SJCRH30 (cell line): ENCODE measurements around the gene UBTD1. TPM values are rescaled to one million over a fixed set of nuclear protein-coding genes. Genes with fewer than 3 reads are reported as not detected.

Experiments
- DNase-seq, 2 experiments: peaks; one replicate each; pipeline ENCODE4 v3.0.0-alpha.2; 2015 to 2020
- H3K27ac ChIP-seq: fragments of 250-450 bp; sonication (Bioruptor Pico); 2 replicates; pipeline ENCODE4 v1.5.1; 2020; ENCODE audit warnings: mild to moderate bottlenecking, moderate library complexity
- H3K27me3 ChIP-seq: fragments of 250-450 bp; sonication (Bioruptor Pico); 2 replicates; pipeline ENCODE4 v1.5.1; 2020; ENCODE audit warnings: mild to moderate bottlenecking, moderate library complexity
- H3K36me3 ChIP-seq: fragments of 250-450 bp; sonication (Bioruptor Pico); 2 replicates; pipeline ENCODE4 v1.5.1; 2020; ENCODE audit warnings: mild to moderate bottlenecking, moderate library complexity
- H3K4me1 ChIP-seq: fragments of 250-450 bp; sonication (Bioruptor Pico); 2 replicates; pipeline ENCODE4 v1.5.1; 2020; ENCODE audit warnings: mild to moderate bottlenecking, moderate library complexity
- H3K4me3 ChIP-seq: fragments of 250-450 bp; sonication (Bioruptor Pico); 2 replicates; pipeline ENCODE4 v1.5.1; 2020; ENCODE audit warnings: mild to moderate bottlenecking, moderate library complexity
- H3K9me3 ChIP-seq: fragments of 250-450 bp; sonication (Bioruptor Pico); replicated peaks from 2 replicates; pipeline ENCODE4 v1.5.1; 2020; ENCODE audit warnings: mild to moderate bottlenecking, moderate library complexity
- total RNA-seq: library from RNA; depleted of rRNA; stranded (reverse); fragments of >200 nt; shearing (Covaris generic); gene quantifications from 2 replicates; pipeline ENCODE4 v1.2.3, GENCODE V29; 2014; rRNA removed

The UBTD1 gene, protein sequence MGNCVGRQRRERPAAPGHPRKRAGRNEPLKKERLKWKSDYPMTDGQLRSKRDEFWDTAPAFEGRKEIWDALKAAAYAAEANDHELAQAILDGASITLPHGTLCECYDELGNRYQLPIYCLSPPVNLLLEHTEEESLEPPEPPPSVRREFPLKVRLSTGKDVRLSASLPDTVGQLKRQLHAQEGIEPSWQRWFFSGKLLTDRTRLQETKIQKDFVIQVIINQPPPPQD
- 13.9 and 14.3 TPM in 2 replicates for total RNA-seq

DNA sequence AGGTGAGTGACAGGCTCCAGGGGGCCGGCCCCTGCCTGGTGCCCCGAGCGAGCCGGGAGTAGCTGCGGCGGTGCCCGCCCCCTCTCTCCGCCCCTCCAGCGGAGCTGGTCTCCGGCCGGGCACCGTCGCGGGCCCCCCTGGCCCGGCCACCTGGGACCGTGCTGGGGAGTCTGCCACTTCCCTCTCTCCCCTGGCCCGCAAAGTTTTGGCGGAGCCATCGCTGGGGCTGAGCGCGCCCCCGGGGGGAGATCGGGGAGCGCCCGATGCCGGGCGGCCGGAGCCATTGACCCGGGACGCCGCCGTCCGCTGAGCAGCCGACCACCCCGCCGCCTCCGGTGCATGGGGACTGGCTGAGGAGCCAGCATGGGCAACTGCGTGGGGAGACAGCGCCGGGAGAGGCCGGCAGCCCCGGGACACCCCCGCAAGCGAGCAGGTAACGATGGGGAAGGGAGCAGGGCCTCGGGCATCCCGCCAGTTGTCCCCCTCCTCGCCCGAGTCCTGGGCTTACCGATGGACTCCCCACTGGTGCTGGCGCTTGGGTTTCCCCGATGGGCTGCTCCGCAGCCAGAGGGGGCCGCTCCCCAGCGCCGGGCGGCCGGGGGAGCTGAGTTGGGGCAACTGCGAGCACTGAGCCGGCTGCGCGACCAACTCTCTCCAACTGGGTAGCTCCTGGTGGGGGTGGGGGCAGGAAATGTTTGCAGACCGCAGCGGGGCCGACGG, at the start of gene UBTD1:
UBTD1 (plus strand) TSS at position 84 of the 720 bp plus-strand sequence; CDS start at position 364, 280 bp downstream.
- Histone ChIP-seq H3K9me3 (no peaks in the 10 kb centered on the region), H3K4me1 (peaks cover 8% of the 10 kb centered on the region), H3K4me3 (peak within 1 kb of the TSS; percentile 95), H3K27ac (peak within 1 kb of the TSS; percentile 75), H3K27me3 (no peaks in the 10 kb centered on the region), H3K36me3 (no peaks in the 10 kb centered on the region)
- peak; percentile 57 to 61 for DNase-seq

DNA sequence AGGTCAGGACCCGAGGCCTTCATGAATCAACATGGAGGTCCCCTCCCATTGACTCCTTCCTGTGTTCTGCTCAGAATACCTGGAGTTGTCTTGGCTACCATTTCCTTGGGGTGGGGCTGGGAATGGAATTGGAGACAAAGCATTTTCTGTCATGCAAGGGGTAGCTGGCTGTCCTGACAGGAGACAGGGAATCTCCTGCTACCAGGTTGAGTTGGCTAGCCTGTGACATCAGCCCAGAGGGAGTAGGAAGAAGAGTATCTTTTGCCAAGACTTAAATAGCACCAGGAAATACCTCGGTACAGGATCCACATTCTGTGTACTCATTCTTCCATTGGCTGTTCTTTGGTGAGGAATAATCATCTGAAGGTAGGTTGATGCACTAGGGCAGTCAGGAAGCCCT, 47.9 kb upstream of the UBTD1 start:
- DNase-seq = no peak
- Histone ChIP-seq H3K36me3 (peaks cover 46% of the 10 kb centered on the region), H3K4me3 (no peak overlapping the region), H3K4me1 (no peaks in the 10 kb centered on the region), H3K27me3 (no peaks in the 10 kb centered on the region), H3K9me3 (no peaks in the 10 kb centered on the region), H3K27ac (no peak overlapping the region)

DNA sequence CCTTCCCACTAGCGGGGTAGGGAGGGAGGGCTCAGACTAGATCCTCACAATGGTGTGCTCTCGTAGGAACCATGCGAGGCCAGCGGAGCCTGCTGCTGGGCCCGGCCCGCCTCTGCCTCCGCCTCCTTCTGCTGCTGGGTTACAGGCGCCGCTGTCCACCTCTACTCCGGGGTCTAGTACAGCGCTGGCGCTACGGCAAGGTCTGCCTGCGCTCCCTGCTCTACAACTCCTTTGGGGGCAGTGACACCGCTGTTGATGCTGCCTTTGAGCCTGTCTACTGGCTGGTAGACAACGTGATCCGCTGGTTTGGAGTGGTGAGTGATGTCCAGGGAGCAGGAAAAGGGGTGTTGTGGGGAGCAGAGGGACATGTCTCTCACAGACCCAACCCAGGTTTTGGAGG, 47.1 kb upstream of the UBTD1 start:
- peaks cover 53% of the 10 kb centered on the region for H3K36me3 ChIP-seq
- DNase-seq = no peak
- no peak overlapping the region for H3K27ac ChIP-seq
- H3K4me1 ChIP-seq = no peaks in the 10 kb centered on the region
- H3K27me3 ChIP-seq = no peaks in the 10 kb centered on the region
- no peak overlapping the region for H3K4me3 ChIP-seq
- H3K9me3 ChIP-seq = no peaks in the 10 kb centered on the region

DNA sequence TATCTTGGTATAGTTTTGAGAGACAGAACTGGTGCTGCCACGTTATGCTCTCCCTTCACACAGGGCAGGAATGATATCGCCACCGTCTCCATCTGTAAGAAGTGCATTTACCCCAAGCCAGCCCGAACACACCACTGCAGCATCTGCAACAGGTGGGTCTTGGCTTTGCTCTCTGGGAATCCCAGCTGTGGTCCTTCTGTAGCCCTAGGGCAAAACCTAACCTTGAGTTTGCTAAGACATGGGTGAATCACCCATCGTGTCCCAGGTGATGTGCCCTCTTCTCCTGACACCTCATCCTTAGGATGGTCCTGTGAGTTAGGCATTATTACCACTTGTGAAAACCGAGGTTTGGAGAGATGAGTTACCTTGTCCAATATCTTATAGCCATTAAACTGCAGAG, 46.4 kb upstream of the UBTD1 start:
- Histone ChIP-seq H3K4me1 (no peaks in the 10 kb centered on the region), H3K27me3 (no peaks in the 10 kb centered on the region), H3K4me3 (no peak overlapping the region), H3K36me3 (peaks cover 57% of the 10 kb centered on the region), H3K9me3 (no peaks in the 10 kb centered on the region), H3K27ac (no peak overlapping the region)
- DNase-seq = no peak

DNA sequence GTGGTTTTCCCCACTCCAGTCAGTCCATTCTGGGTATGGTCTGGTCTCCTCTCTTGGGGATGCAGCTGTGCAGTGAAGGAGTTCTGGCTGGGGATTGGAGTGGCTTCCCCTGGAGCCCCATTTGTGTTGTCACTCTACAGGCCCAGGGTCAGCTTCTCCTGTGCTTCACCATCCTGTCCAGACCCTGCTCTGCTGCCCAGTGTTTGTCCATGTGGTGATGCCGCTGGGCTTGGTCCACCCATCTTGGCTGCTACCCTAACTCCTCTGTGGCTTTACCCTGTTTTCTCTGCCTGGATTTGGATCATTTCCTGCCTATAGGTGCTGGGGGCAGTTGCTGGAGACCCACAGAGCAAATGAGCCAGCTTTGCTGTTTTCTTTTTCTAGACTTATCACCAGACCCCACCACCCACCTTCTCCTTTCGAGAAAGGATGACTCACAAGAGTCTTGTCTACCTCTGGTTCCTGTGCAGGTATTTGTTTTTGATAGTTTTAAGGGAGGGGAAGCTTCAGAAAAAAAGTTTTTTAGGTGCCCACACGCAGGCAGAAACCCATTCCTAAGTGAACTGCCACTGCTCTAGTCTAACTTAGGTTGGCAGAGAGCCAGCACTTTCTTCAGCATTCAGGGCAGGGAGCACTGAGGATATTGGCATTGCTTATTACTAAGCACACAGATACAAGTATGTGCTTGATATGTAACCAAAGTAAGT, 44.2 kb upstream of the UBTD1 start:
- peak in 1 of 2 experiments; percentile 41 for DNase-seq
- H3K36me3 ChIP-seq = peaks cover 77% of the 10 kb centered on the region
- no peaks in the 10 kb centered on the region for H3K9me3 ChIP-seq
- no peaks in the 10 kb centered on the region for H3K4me1 ChIP-seq
- no peak overlapping the region for H3K4me3 ChIP-seq
- H3K27ac ChIP-seq = no peak overlapping the region
- H3K27me3 ChIP-seq = no peaks in the 10 kb centered on the region

GRCh38 chr10:97456034-97456685, 42.6 kb upstream of the UBTD1 start:
- Histone ChIP-seq H3K36me3 (peaks cover 83% of the 10 kb centered on the region), H3K4me1 (no peaks in the 10 kb centered on the region), H3K27ac (no peak overlapping the region), H3K4me3 (no peak overlapping the region), H3K9me3 (no peaks in the 10 kb centered on the region), H3K27me3 (no peaks in the 10 kb centered on the region)
- no peak for DNase-seq

- DNase-seq = no peak
- H3K4me3 ChIP-seq = no peak overlapping the region
- no peaks in the 10 kb centered on the region for H3K4me1 ChIP-seq
- H3K9me3 ChIP-seq = no peaks in the 10 kb centered on the region
- H3K36me3 ChIP-seq = peaks cover 86% of the 10 kb centered on the region
- H3K27me3 ChIP-seq = no peaks in the 10 kb centered on the region
- no peak overlapping the region for H3K27ac ChIP-seq
These were observed 42.0 kb upstream of the UBTD1 start for GRCh38 chr10:97456686-97457065.

- Histone ChIP-seq H3K4me3 (no peak overlapping the region), H3K9me3 (no peaks in the 10 kb centered on the region), H3K36me3 (peaks cover 87% of the 10 kb centered on the region), H3K27me3 (no peaks in the 10 kb centered on the region), H3K27ac (no peak overlapping the region), H3K4me1 (peaks cover 5% of the 10 kb centered on the region)
- DNase-seq = no peak
These were observed 39.6 kb upstream of the UBTD1 start for GRCh38 chr10:97459111-97459510.

GRCh38 chr10:97459933-97460332, 38.8 kb upstream of the UBTD1 start:
- peaks cover 79% of the 10 kb centered on the region for H3K36me3 ChIP-seq
- no peak for DNase-seq
- H3K9me3 ChIP-seq = no peaks in the 10 kb centered on the region
- H3K27me3 ChIP-seq = no peaks in the 10 kb centered on the region
- no peak overlapping the region for H3K27ac ChIP-seq
- H3K4me1 ChIP-seq = peaks cover 9% of the 10 kb centered on the region
- H3K4me3 ChIP-seq = no peak overlapping the region

- Histone ChIP-seq H3K36me3 (peaks cover 76% of the 10 kb centered on the region), H3K4me1 (peaks cover 9% of the 10 kb centered on the region)
- no peak for DNase-seq
These were observed 36.4 kb upstream of the UBTD1 start for GRCh38 chr10:97462309-97462708.

GRCh38 chr10:97463363-97464132, 35.2 kb upstream of the UBTD1 start:
- Histone ChIP-seq H3K9me3 (no peaks in the 10 kb centered on the region), H3K4me3 (no peak overlapping the region), H3K36me3 (peaks cover 75% of the 10 kb centered on the region), H3K27ac (peak overlapping the region; percentile 3; the same call in 1 of the 2 replicates), H3K4me1 (peaks cover 9% of the 10 kb centered on the region), H3K27me3 (no peaks in the 10 kb centered on the region)
- DNase-seq = peak; percentile 52 to 76

More at GRCh38 chr10:97462309-97462708, 36.4 kb upstream of the UBTD1 start:
- Histone ChIP-seq H3K4me3 (no peak overlapping the region), H3K9me3 (no peaks in the 10 kb centered on the region), H3K27ac (no peak overlapping the region), H3K27me3 (no peaks in the 10 kb centered on the region)

DNA sequence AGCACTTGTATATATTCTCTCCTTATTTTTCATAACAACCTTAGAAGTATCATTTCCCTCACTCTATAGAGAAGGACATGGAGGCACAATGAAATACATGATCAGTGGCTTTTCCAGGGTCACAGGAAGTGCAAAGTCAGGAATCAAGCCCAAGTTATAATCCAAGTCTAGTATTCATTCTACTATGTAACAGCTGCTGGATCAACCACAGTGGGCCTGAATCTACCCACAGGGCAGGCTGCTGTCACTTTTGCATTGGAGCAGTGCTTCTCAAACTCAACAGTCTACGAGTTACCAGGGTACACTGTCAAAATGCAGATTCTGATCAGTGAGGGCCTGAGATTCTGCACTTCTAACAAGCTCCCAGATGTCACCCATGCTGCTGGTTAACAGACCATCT, 34.5 kb upstream of the UBTD1 start:
- peak; percentile 53 to 74 for DNase-seq
- H3K4me1 ChIP-seq = peaks cover 9% of the 10 kb centered on the region
- H3K27ac ChIP-seq = peak overlapping the region; percentile 3; the same call in 1 of the 2 replicates
- H3K4me3 ChIP-seq = no peak overlapping the region
- no peaks in the 10 kb centered on the region for H3K27me3 ChIP-seq
- H3K9me3 ChIP-seq = no peaks in the 10 kb centered on the region
- peaks cover 74% of the 10 kb centered on the region for H3K36me3 ChIP-seq

DNA sequence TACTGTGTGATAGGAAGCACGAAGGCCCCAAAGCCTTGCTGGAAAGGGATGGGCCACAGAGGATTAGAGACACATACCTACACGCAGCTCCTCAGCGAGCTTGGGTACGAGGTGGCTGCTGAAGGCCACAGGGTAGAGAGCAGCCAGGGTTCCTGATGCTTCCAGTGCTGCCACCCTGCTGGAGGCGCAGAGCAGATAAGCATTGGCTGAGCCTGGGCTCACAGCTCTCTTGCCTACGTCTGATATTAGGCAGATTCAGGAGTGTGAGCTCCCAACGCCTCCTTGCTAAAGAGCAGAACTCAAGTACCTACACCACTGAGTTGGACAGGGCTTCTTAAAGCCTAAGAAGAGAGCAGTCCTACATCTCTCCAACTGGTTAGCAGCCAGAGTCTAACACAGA, 32.7 kb upstream of the UBTD1 start:
- Histone ChIP-seq H3K36me3 (peaks cover 79% of the 10 kb centered on the region), H3K27ac (no peak overlapping the region), H3K4me3 (no peak overlapping the region), H3K4me1 (peaks cover 9% of the 10 kb centered on the region), H3K27me3 (no peaks in the 10 kb centered on the region), H3K9me3 (no peaks in the 10 kb centered on the region)
- DNase-seq = no peak

DNA sequence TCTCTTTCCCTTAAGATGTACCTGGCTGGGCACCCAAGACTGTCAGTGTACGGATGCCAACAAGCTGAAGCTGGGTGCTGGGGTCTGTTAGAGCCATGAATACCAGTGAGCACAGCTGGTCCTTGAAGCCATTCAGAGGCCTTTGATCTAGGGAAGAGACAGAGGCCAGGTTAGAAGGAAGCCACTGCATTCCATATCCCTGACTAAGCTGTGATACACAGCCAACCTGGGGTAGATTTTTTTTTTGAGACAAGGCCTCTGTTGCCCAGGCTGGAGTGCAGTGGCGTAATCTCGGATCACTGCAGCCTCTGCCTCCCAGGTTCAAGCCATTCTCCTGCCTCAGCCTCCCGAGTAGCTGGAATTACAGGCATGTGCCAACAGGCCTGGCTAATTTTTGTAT, 32.0 kb upstream of the UBTD1 start:
- H3K27ac ChIP-seq = no peak overlapping the region
- no peaks in the 10 kb centered on the region for H3K9me3 ChIP-seq
- H3K4me1 ChIP-seq = peaks cover 9% of the 10 kb centered on the region
- peaks cover 77% of the 10 kb centered on the region for H3K36me3 ChIP-seq
- H3K27me3 ChIP-seq = no peaks in the 10 kb centered on the region
- no peak for DNase-seq
- no peak overlapping the region for H3K4me3 ChIP-seq
